Measurements from ENCODE around the gene CORIN.

DNA sequence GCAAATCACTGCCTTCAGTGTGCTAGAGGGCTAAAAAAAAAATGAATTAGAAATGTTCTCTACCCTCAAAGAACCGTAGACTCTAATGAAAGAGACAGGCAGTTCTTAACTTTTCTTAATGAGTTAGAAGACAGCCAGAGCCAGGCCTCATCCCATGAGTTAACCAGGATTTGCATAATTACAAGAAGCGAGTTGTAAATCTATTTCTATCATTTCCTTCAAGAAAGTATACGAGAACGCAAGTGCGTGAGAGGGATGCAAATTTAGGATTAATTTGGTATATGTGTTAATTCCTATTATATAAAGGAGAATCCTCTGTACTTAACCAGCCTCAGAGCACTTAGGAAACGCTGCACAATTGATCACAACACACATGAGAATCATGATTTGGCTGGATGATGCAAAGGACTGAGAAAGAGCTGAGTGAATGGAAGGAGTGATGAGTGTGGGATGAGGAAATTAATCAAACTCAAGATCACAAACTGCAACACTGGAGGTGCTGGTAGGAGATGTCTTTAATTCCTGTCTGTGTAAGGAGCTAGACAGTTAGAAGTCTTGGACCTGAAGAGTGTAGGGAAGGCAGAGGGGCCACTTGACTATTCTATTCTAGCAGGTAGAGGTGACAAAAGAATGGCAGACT lies 195.6 kb downstream of the CORIN start:
- TF ChIP-seq, protein P1, sequence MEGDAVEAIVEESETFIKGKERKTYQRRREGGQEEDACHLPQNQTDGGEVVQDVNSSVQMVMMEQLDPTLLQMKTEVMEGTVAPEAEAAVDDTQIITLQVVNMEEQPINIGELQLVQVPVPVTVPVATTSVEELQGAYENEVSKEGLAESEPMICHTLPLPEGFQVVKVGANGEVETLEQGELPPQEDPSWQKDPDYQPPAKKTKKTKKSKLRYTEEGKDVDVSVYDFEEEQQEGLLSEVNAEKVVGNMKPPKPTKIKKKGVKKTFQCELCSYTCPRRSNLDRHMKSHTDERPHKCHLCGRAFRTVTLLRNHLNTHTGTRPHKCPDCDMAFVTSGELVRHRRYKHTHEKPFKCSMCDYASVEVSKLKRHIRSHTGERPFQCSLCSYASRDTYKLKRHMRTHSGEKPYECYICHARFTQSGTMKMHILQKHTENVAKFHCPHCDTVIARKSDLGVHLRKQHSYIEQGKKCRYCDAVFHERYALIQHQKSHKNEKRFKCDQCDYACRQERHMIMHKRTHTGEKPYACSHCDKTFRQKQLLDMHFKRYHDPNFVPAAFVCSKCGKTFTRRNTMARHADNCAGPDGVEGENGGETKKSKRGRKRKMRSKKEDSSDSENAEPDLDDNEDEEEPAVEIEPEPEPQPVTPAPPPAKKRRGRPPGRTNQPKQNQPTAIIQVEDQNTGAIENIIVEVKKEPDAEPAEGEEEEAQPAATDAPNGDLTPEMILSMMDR (IDR thresholded peaks at IDR 0.05), result no peak
- TF ChIP-seq POLR2A (IDR thresholded peaks at IDR 0.05), result no peak
